DND-41 (cell line): Measurements from ENCODE around the gene TMEM181.

Experiments used
- CTCF ChIP-seq: IDR thresholded peaks from 2 replicates; pipeline ENCODE4 v1.5.1; 2012; ENCODE audit warnings: borderline replicate concordance, low read length, moderate library complexity, mild to moderate bottlenecking; ENCODE audit not compliant: poor library complexity, severe bottlenecking; ENCODE audit errors: extremely low read depth
- EZH2 ChIP-seq: IDR thresholded peaks from 3 replicates; pipeline ENCODE4 v1.6.1; 2012; ENCODE audit warnings: borderline replicate concordance, low read depth, mild to moderate bottlenecking, moderate library complexity, low read length, inconsistent platforms; ENCODE audit not compliant: severe bottlenecking

GRCh38 chr6:158584236-158584651 is 24.4 kb downstream of the TMEM181 start:
- TF ChIP-seq CTCF (no peak), EZH2 (no peak)
